Neural cell (in vitro differentiated cells): ENCODE results near the gene IP6K2. TPM values are rescaled to one million over a fixed set of nuclear protein-coding genes. Genes with fewer than 3 reads are reported as not detected.
"Not testable (repeated sequence)": the region's sequence is repeated elsewhere in the genome, so short reads cannot be mapped to it uniquely, and the experiment has no call there.

Experiments used
- H2AFZ ChIP-seq: fragments of 200-600, 300-800 bp; sonication (generic), shearing (Covaris generic); 2 replicates; pipeline ENCODE4 v1.6.0; 2014; ENCODE audit warnings: low read depth, mild to moderate bottlenecking, antibody characterized with exemption, low read length, moderate library complexity
- H3F3A ChIP-seq: fragments of 200-600 bp; shearing (Covaris generic); 2 replicates; pipeline ENCODE4 v1.6.1; 2016; ENCODE audit warnings: mild to moderate bottlenecking, moderate library complexity, mixed read lengths, antibody characterized with exemption, low read length; ENCODE audit not compliant: insufficient read depth, poor library complexity, severe bottlenecking
- H3K27ac ChIP-seq: fragments of 200-600, 300-800 bp; sonication (generic), shearing (Covaris generic); 2 replicates; pipeline ENCODE4 v1.5.1; 2014; ENCODE audit warnings: mild to moderate bottlenecking, low read length, moderate library complexity
- H3K27me3 ChIP-seq: fragments of 300-800, 200-600 bp; sonication (generic), shearing (Covaris generic); 2 replicates; pipeline ENCODE4 v1.6.0; 2014; ENCODE audit warnings: mild to moderate bottlenecking, low read depth, low read length, moderate library complexity; ENCODE audit not compliant: insufficient read depth
- H3K36me3 ChIP-seq: fragments of 300-800, 200-600 bp; sonication (generic), shearing (Covaris generic); 2 replicates; pipeline ENCODE4 v1.5.1; 2014; ENCODE audit warnings: mild to moderate bottlenecking, antibody characterized with exemption, low read length, moderate library complexity; ENCODE audit not compliant: insufficient read depth
- H3K4me2 ChIP-seq: fragments of 300-800, 200-600 bp; sonication (generic), shearing (Covaris generic); 2 replicates; pipeline ENCODE4 v1.6.0; 2014; ENCODE audit warnings: mild to moderate bottlenecking, low read length
- H3K4me3 ChIP-seq: fragments of 300-800, 200-600 bp; sonication (generic), shearing (Covaris generic); 2 replicates; pipeline ENCODE4 v1.5.1; 2014; ENCODE audit warnings: mild to moderate bottlenecking, low read length, moderate library complexity
- H3K79me2 ChIP-seq: fragments of 200-600 bp; shearing (Covaris generic); replicated peaks from 2 replicates; pipeline ENCODE4 v1.6.0; 2014; ENCODE audit warnings: mild to moderate bottlenecking, low read length, moderate library complexity; ENCODE audit not compliant: insufficient read depth
- H3K9ac ChIP-seq: fragments of 300-800, 200-600 bp; sonication (generic), shearing (Covaris generic); 2 replicates; pipeline ENCODE4 v1.6.1; 2016; ENCODE audit warnings: mild to moderate bottlenecking, low read length, mixed read lengths
- H3K9me2 ChIP-seq: fragments of 200-600 bp; shearing (Covaris generic); 2 replicates; pipeline ENCODE4 v1.6.1; 2016; ENCODE audit warnings: mild to moderate bottlenecking, low read length, mixed read lengths; ENCODE audit not compliant: insufficient read depth
- H3K9me3 ChIP-seq: fragments of 200-600, 300-800 bp; sonication (generic), shearing (Covaris generic); 2 replicates; pipeline ENCODE4 v1.6.1; 2016; ENCODE audit warnings: mild to moderate bottlenecking, mixed run types, low read length, moderate library complexity, mixed read lengths
- H4K20me1 ChIP-seq: fragments of 200-600 bp; shearing (Covaris generic); 2 replicates; pipeline ENCODE4 v1.6.1; 2016; ENCODE audit warnings: mild to moderate bottlenecking, mixed run types; ENCODE audit not compliant: insufficient read depth
- CTCF ChIP-seq: fragments of 450-650 bp; IDR thresholded peaks from 2 replicates; pipeline ENCODE4 v1.5.1; 2014; ENCODE audit warnings: antibody characterized with exemption, mild to moderate bottlenecking, moderate library complexity; ENCODE audit not compliant: poor library complexity, severe bottlenecking
- EP300 ChIP-seq: fragments of 450-650 bp; conservative IDR thresholded peaks from 2 replicates; pipeline ENCODE4 v1.6.1; 2014; ENCODE audit warnings: antibody characterized with exemption, mild to moderate bottlenecking, moderate library complexity; ENCODE audit not compliant: poor library complexity, severe bottlenecking
- EZH2 ChIP-seq: fragments of 200-600, 300-800 bp; shearing (Covaris generic), sonication (generic); IDR thresholded peaks from 2 replicates; pipeline ENCODE4 v1.6.1; 2014; ENCODE audit warnings: antibody characterized with exemption, low read length, borderline replicate concordance, mild to moderate bottlenecking; ENCODE audit not compliant: insufficient read depth, poor library complexity, severe bottlenecking
- MXI1 ChIP-seq: fragments of 450-650 bp; conservative IDR thresholded peaks from 2 replicates; pipeline ENCODE4 v1.6.1; 2014; ENCODE audit warnings: antibody characterized with exemption, mild to moderate bottlenecking; ENCODE audit not compliant: poor library complexity, severe bottlenecking
- POLR2AphosphoS5 ChIP-seq: IDR thresholded peaks from 2 replicates; pipeline ENCODE4 v1.6.1; 2012
- RAD21 ChIP-seq: fragments of 450-650 bp; conservative IDR thresholded peaks from 2 replicates; pipeline ENCODE4 v1.6.1; 2014; ENCODE audit warnings: antibody characterized with exemption, mild to moderate bottlenecking, moderate library complexity
- SMC3 ChIP-seq: fragments of 450-650 bp; conservative IDR thresholded peaks from 2 replicates; pipeline ENCODE4 v1.6.1; 2014; ENCODE audit warnings: antibody characterized with exemption, mild to moderate bottlenecking, moderate library complexity; ENCODE audit not compliant: poor library complexity
- TAF1 ChIP-seq: IDR thresholded peaks from 2 replicates; pipeline ENCODE4 v1.6.1; 2012; ENCODE audit warnings: low read depth
- polyA plus RNA-seq: library from polyadenylated mRNA; depleted of rRNA; stranded (reverse); fragments of >200 nt; gene quantifications from 2 replicates; pipeline ENCODE4 v1.2.3, GENCODE V29; 2014
- TF ChIP-seq, protein P1 (sequence below): IDR thresholded peaks from 2 replicates; pipeline ENCODE4 v1.6.1; 2012; ENCODE audit warnings: borderline replicate concordance

IP6K2 gene
- polyA plus RNA-seq, 1 donor from 2014 or later, result 480 TPM

- no peaks in the 10 kb centered on the region for H3K36me3 ChIP-seq
- no peaks in the 10 kb centered on the region for H3K9me2 ChIP-seq
- H3K4me3 ChIP-seq, result no peak overlapping the region
- no peak overlapping the region for H3K27ac ChIP-seq
- H3K9me3 ChIP-seq, result no peaks in the 10 kb centered on the region
- no peaks in the 10 kb centered on the region for H4K20me1 ChIP-seq
- no peak overlapping the region for H3K4me2 ChIP-seq
- H3K79me2 ChIP-seq, result no peaks in the 10 kb centered on the region
- no peak overlapping the region for H2AFZ ChIP-seq
- H3F3A ChIP-seq, result no peaks in the 10 kb centered on the region
- TF ChIP-seq TAF1 (no peak), CTCF (no peak), RAD21 (no peak), POLR2AphosphoS5 (no peak)
- H3K9ac ChIP-seq, result no peak overlapping the region
- H3K27me3 ChIP-seq, result no peaks in the 10 kb centered on the region
These were observed 45.8 kb upstream of the IP6K2 start for GRCh38 chr3:48762816-48763215.

- not testable (repeated sequence) for H3K4me2 ChIP-seq, H3K9me3 ChIP-seq, H3K4me3 ChIP-seq
These were observed 43.0 kb upstream of the IP6K2 start for GRCh38 chr3:48759991-48760540.

GRCh38 chr3:48759531-48759930 lies 42.5 kb upstream of the IP6K2 start:
- H3K9me2 ChIP-seq, H3K27ac ChIP-seq, H3K9me3 ChIP-seq, H3F3A ChIP-seq, H3K4me2 ChIP-seq, H3K36me3 ChIP-seq, H2AFZ ChIP-seq, H3K27me3 ChIP-seq, H3K79me2 ChIP-seq, H3K9ac ChIP-seq, H4K20me1 ChIP-seq, H3K4me3 ChIP-seq: not testable (repeated sequence)

More at GRCh38 chr3:48759991-48760540, 43.0 kb upstream of the IP6K2 start:
- H3K27me3 ChIP-seq, H3K36me3 ChIP-seq, H2AFZ ChIP-seq, H4K20me1 ChIP-seq, H3K9me2 ChIP-seq, H3K27ac ChIP-seq, H3F3A ChIP-seq, H3K9ac ChIP-seq, H3K79me2 ChIP-seq: not testable (repeated sequence)

GRCh38 chr3:48759071-48759470 lies 42.0 kb upstream of the IP6K2 start:
- Histone ChIP-seq H4K20me1 (no peaks in the 10 kb centered on the region), H3F3A (no peaks in the 10 kb centered on the region), H3K27ac (no peak overlapping the region), H3K9me2 (no peaks in the 10 kb centered on the region), H3K4me3 (no peak overlapping the region), H2AFZ (no peak overlapping the region), H3K4me2 (no peak overlapping the region), H3K27me3 (no peaks in the 10 kb centered on the region), H3K79me2 (no peaks in the 10 kb centered on the region), H3K36me3 (no peaks in the 10 kb centered on the region), H3K9me3 (no peaks in the 10 kb centered on the region), H3K9ac (no peak overlapping the region)
- TF ChIP-seq SMC3 (no peak), EZH2 (no peak), POLR2AphosphoS5 (no peak), EP300 (no peak), RAD21 (no peak), MXI1 (no peak), CTCF (no peak), TAF1 (no peak)
- TF ChIP-seq, protein P1, sequence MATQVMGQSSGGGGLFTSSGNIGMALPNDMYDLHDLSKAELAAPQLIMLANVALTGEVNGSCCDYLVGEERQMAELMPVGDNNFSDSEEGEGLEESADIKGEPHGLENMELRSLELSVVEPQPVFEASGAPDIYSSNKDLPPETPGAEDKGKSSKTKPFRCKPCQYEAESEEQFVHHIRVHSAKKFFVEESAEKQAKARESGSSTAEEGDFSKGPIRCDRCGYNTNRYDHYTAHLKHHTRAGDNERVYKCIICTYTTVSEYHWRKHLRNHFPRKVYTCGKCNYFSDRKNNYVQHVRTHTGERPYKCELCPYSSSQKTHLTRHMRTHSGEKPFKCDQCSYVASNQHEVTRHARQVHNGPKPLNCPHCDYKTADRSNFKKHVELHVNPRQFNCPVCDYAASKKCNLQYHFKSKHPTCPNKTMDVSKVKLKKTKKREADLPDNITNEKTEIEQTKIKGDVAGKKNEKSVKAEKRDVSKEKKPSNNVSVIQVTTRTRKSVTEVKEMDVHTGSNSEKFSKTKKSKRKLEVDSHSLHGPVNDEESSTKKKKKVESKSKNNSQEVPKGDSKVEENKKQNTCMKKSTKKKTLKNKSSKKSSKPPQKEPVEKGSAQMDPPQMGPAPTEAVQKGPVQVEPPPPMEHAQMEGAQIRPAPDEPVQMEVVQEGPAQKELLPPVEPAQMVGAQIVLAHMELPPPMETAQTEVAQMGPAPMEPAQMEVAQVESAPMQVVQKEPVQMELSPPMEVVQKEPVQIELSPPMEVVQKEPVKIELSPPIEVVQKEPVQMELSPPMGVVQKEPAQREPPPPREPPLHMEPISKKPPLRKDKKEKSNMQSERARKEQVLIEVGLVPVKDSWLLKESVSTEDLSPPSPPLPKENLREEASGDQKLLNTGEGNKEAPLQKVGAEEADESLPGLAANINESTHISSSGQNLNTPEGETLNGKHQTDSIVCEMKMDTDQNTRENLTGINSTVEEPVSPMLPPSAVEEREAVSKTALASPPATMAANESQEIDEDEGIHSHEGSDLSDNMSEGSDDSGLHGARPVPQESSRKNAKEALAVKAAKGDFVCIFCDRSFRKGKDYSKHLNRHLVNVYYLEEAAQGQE, result no peak
